ENCODE measurements around the gene ADCY5. TPM values are rescaled to one million over a fixed set of nuclear protein-coding genes. Genes with fewer than 3 reads are reported as not detected.

The ADCY5 gene
- total RNA-seq, 1 donor from 2014 or later, result 0.67 TPM

- peaks cover 46% of the 10 kb centered on the region for H3K27me3 ChIP-seq (ENCODE audit: control insufficient read depth, insufficient read depth, low read length)
Measured at GRCh38 chr3:123423806-123424205, 25.1 kb downstream of the ADCY5 start.

DNA sequence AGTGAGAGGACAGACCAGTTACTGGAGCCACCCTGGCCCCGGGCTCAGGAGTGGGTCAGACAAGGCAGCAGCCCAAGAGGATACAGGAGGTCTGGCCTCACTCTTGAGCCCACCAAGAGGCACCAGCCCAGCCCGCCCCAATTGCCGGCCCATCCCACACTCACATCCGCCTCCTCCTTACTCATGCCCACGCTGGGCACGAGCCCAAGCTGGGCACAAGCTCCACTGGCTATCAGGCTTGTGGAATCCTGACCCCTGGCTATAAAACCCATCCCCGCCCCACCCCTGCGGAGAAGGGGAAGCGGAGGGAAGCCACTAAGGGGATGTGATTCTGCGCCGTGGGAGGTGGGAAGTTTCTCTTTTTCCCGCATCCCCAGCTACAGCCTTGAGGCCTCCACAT lies 25.9 kb downstream of the ADCY5 start:
- peaks cover 45% of the 10 kb centered on the region for H3K27me3 ChIP-seq (ENCODE audit: control insufficient read depth, insufficient read depth, low read length)
- no peak for DNase-seq (ENCODE audit: low read depth)
- TF ChIP-seq CTCF (IDR thresholded peaks at IDR 0.05; ENCODE audit: insufficient read depth, low read length, poor library complexity, severe bottlenecking), result no peak
- H3K4me3 ChIP-seq (ENCODE audit: low read depth, low read length), result no peak overlapping the region
- no peaks in the 10 kb centered on the region for H3K36me3 ChIP-seq (ENCODE audit: control insufficient read depth, insufficient read depth, low read length)

More at GRCh38 chr3:123423806-123424205, 25.1 kb downstream of the ADCY5 start:
- no peak for DNase-seq (ENCODE audit: low read depth)
- no peaks in the 10 kb centered on the region for H3K36me3 ChIP-seq (ENCODE audit: control insufficient read depth, insufficient read depth, low read length)
- no peak for TF ChIP-seq CTCF (IDR thresholded peaks at IDR 0.05; ENCODE audit: insufficient read depth, low read length, poor library complexity, severe bottlenecking)
- no peak overlapping the region for H3K4me3 ChIP-seq (ENCODE audit: low read depth, low read length)

DNA sequence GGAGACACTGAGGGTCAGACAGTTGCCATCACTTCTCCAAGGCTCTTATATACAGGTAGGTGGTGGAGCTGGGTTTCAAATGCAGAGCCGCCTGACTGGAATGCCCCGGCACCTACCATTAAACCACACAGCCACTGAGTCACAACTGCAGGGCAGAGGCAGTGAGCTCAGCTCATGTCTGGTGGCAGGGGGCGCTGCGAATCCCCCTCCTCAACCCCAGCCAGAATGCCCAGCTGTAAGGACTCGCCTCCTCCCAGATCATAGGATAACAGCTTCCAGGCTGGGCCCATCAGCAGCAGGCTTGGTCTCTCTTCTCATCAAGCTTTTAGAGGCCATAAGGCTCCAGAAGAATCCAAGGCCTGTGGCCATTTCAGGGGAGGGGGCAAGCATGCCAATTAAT lies 26.4 kb downstream of the ADCY5 start:
- DNase-seq (ENCODE audit: low read depth), result no peak
- no peak for TF ChIP-seq CTCF (IDR thresholded peaks at IDR 0.05; ENCODE audit: insufficient read depth, low read length, poor library complexity, severe bottlenecking)
- H3K4me3 ChIP-seq (ENCODE audit: low read depth, low read length), result no peak overlapping the region
- H3K27me3 ChIP-seq (ENCODE audit: control insufficient read depth, insufficient read depth, low read length), result peaks cover 46% of the 10 kb centered on the region
- H3K36me3 ChIP-seq (ENCODE audit: control insufficient read depth, insufficient read depth, low read length), result no peaks in the 10 kb centered on the region

GRCh38 chr3:123421353-123422174 lies 27.3 kb downstream of the ADCY5 start:
- H3K36me3 ChIP-seq (ENCODE audit: control insufficient read depth, insufficient read depth, low read length), result no peaks in the 10 kb centered on the region
- DNase-seq (ENCODE audit: low read depth), result no peak
- H3K4me3 ChIP-seq (ENCODE audit: low read depth, low read length), result no peak overlapping the region
- no peak for TF ChIP-seq CTCF (IDR thresholded peaks at IDR 0.05; ENCODE audit: insufficient read depth, low read length, poor library complexity, severe bottlenecking)
- H3K27me3 ChIP-seq (ENCODE audit: control insufficient read depth, insufficient read depth, low read length), result peaks cover 45% of the 10 kb centered on the region

DNA sequence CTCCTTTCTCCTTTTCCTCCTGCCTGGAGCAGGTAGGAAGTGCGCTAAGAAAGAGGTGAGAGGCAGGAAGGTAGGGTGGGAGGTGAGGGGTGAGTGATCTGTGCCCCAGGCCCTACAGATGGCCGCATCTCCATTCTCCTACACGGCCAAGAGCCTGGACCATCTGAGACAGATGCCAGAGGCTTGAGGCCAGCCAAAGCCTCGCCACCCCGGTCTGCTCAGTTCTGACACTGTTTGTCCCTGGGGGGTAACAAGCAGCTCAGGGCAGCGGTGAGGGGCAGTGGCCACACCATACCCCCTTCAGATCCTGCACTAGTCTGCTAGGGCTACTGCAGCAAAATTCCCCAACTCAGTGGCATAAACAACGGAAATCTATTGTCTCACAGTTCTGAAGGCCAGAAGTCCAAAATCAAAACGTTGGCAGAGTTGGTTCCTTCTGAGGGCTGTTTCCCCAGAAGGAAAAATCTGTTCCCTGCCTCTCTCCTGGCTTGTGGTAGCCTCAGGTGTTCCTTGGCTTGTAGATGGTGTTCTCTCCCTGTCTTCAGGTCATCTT lies 28.4 kb downstream of the ADCY5 start:
- TF ChIP-seq CTCF (IDR thresholded peaks at IDR 0.05; ENCODE audit: insufficient read depth, low read length, poor library complexity, severe bottlenecking), result no peak
- Histone ChIP-seq H3K27me3 (ENCODE audit: control insufficient read depth, insufficient read depth, low read length) (peaks cover 48% of the 10 kb centered on the region), H3K4me3 (ENCODE audit: low read depth, low read length) (no peak overlapping the region), H3K36me3 (ENCODE audit: control insufficient read depth, insufficient read depth, low read length) (no peaks in the 10 kb centered on the region)
- no peak for DNase-seq (ENCODE audit: low read depth)

Measured in kidney epithelial cell (primary cell).